ENCODE results near the gene ABAT.
"Not testable (repeated sequence)": the region's sequence is repeated elsewhere in the genome, so short reads cannot be mapped to it uniquely, and the experiment has no call there.

The ABAT gene

GRCh38 chr16:8785408-8785807, 111.0 kb downstream of the ABAT start:
- DNase-seq (ENCODE audit: low spot score): no peak

DNA sequence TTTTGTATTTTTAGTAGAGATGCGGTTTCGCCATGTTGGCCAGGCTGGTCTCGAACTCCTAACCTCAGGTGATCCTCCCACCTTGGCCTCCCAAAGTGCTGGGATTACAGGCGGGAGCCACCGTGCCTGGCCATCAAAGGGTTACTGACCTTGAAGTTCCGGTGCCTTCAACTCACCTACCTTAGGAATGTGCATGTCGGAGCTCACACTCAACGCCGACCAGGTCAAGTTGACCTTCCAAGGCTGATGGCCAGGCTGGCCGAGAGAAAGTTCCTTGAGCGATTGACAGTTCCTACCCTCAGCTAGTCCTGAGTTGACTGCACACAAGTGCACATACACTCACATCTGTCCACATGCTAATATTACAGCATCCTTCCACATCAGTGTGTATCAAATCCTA, 111.9 kb downstream of the ABAT start:
- not testable (repeated sequence) for DNase-seq (ENCODE audit: low spot score)

- DNase-seq (ENCODE audit: low spot score): no peak
Measured at GRCh38 chr16:8788578-8789172, 114.3 kb downstream of the ABAT start.

- no peak for DNase-seq (ENCODE audit: low spot score)
Measured at GRCh38 chr16:8795091-8795490, 120.7 kb downstream of the ABAT start.

GRCh38 chr16:8795818-8796217, 121.4 kb downstream of the ABAT start:
- no peak for DNase-seq (ENCODE audit: low spot score)

DNA sequence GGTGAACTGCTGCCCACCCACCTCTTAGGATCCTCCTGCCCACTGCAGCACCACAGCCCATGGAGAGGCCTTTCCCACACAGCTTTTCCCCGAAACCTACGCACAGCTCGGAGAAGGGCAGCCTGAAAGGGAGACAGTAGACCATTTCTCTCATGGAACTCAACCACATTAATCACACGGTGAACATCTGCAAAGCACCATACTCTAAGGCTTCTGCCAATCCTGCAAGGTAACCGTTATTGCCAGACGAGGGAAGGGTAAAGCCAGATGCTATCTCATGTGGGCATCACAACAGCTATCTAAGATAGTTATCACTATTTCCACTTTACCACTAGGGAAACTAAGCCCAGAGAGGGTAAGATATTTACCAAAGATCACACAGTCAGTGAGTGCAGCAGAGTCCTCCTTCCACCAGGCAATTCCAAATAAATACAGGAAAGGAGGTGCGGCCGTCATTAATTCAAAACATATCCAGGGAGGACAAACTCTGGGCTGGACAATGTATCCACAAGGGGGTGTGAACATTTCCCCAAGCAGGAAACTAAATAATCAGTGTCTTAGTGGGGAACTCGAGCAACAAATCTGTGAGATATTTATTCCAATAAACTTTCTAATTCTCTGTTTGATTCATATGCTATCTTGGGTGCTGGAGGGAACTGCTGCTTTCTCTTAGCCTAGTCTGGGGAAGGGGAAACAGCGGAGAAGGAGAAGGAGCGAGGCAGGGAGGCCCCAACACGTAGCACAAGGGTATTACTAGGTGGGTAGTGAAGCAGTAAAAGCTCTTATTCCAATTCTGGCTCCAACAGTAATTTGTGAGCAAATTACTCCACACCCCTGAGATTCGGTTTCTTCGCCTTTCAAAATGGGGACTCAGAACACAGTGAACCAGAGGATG, 122.3 kb downstream of the ABAT start:
- DNase-seq (ENCODE audit: low spot score): no peak

GRCh38 chr16:8797364-8798173, 123.2 kb downstream of the ABAT start, which contains the start of the genes PMM2 and TMEM186:
PMM2 (plus strand) TSS chr16:8797839; CDS start chr16:8797883, 44 bp downstream.
TMEM186 (minus strand) TSS chr16:8797639; CDS start chr16:8797614, 25 bp downstream.
- DNase-seq (ENCODE audit: low spot score): peak; percentile 99

DNA sequence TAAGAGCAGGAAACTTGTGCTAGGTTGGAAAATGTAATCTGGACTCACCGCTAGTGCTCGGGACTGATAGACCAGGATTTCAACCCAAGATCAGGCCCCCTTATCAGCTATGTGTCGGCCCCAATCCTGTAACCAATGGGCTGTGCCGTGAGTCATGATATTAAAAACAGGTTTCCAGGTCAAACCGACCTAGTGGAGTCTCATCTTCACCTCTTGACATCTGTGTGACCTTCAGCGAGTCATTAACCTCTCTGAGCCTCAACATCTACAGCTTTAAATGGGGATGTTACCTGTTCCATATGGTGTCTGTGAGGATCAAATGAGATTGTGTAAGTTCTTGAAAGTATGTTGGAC, 123.7 kb downstream of the ABAT start:
- no peak for DNase-seq (ENCODE audit: low spot score)

DNA sequence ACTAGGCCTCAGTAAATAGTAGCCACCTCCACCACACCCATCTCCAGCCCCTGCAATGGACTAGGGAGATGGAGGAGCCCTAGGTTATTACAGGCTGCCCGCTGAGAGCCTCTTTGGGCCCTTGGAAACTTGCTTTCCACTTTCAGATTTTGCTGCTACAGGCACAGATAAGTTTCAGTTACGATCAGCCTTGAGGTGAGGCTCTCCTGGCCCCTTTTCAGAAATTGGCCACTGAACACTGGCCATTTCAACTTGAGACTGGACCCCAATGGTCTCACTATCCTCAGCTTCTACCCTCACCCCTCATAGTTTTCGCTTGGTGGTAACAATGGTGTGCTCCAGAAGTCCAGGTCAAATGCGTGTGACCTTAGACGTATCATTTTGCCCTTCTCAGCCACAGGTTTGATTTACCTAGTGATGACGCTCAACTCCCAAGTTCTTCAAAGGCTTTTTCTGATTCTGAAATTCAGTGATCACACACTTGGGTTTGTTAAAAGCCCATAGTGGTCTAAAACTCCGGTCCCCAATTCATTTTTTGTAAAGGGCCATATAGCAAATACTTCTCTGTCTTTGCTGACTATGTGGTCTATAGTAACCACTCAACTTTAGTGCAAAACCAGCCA, 124.2 kb downstream of the ABAT start:
- DNase-seq (ENCODE audit: low spot score): no peak

DNA sequence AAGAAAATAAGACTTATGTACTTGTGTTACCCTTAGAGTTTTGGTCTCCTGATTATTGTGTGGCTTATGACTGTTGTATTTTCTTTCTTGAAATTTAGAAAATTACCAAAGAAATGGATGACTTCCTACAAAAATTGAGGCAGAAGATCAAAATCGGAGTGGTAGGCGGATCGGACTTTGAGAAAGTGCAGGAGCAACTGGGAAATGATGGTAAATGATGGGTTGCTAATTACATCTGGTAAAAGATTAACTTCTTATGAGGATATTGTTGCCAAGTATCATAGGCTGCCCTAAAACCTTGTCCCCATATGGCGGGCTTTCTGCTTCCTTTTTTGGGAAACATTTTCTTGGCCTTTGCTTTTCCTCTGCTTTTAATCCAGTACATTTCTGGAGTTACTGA, 127.3 kb downstream of the ABAT start:
- DNase-seq (ENCODE audit: low spot score): no peak

DNA sequence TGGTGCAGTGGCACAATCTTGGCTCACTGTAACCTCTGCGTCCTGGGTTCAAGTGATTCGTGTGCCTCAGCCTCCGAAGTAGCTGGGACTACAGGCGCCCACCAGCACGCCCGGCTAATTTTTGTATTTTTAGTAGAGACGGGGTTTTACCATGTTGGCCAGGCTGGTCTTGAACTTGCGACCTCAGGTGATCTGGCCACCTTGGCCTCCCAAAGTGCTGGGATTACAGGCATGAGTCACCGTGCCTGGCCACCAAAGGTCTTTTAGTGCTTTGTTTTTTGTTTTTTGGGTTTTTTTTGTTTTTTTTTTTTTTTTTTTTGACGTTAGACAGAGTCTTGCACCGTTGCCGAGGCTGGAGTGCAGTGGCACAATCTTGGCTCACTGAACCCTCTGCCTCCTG, 129.3 kb downstream of the ABAT start:
- DNase-seq (ENCODE audit: low spot score): not testable (repeated sequence)

DNA sequence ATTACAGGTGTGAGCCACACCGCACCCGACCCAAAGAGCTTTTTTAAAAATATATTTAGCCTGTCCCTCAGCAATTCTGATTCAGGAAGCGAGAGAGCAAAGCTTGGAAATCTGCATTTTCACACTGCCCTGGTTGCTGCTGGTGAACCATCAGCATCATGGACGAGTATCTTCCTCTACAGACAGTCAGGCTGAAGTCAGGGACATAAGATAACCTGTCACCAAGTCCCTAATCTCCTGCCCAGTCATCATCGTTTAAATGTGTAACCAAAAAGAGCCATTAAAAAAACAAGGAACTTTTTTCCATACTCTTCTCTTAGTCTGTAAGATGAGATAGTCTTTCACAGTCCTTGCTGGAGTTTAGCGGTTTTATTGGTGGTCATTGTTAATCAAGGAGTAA, 129.9 kb downstream of the ABAT start:
- DNase-seq (ENCODE audit: low spot score): no peak

DNA sequence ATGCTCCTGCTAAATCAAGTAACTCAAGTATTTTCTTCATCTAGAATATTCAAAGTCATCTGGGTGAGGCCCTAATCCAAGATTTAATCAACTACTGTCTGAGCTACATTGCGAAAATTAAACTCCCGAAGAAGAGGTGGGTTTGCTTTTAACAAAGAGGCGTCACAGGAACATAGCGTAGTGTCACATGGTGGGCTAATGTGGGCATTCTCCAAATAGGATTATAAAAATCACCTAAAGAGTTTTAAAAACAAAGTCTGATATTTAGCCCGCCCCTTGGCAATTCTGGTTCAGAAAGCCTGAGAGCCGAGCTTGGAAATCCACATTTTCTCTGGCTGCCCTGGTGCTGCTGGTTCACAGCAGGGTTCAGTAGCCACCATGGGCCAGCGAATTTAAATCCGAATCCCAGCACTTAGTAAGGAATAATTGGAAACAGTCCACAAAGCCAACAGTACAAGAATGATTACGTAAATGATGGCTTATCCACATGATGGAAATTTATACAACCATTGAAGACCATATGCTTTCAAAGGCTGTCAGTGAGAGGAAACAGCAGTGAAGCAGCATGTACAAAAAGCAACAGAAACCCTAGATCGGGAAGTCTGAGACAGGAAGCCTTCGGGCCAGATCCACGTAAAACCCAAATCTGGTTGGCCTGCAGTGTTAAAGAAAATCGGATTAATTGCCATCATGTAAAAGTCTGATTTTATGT, 132.0 kb downstream of the ABAT start:
- no peak for DNase-seq (ENCODE audit: low spot score)

DNA sequence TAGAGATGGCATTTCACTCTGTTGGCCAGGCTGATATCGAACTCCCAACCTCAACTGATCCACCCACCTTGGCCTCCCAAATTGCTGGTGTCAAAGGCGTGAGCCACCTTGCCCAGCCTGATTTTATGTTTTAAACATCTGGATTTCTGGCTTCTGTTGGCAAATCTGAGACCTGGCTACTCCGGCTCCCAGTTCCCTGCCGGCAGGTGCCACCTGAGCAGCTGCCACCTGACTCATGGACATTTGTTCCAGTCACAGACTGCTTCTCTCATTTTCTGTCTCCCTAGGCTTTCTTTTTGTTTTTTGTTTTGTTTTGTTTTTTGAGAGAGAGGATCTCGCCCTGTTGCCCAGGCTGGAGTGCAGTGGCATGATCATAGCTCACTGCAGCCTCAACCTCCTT, 132.8 kb downstream of the ABAT start:
- no peak for DNase-seq (ENCODE audit: low spot score)

- DNase-seq (ENCODE audit: low spot score): no peak
Measured at GRCh38 chr16:8808009-8808408, 133.6 kb downstream of the ABAT start.

- no peak for DNase-seq (ENCODE audit: low spot score)
Measured at GRCh38 chr16:8808613-8809353, 134.4 kb downstream of the ABAT start.

- DNase-seq (ENCODE audit: low spot score): no peak
Measured at GRCh38 chr16:8812162-8812843, 137.9 kb downstream of the ABAT start.

DNA sequence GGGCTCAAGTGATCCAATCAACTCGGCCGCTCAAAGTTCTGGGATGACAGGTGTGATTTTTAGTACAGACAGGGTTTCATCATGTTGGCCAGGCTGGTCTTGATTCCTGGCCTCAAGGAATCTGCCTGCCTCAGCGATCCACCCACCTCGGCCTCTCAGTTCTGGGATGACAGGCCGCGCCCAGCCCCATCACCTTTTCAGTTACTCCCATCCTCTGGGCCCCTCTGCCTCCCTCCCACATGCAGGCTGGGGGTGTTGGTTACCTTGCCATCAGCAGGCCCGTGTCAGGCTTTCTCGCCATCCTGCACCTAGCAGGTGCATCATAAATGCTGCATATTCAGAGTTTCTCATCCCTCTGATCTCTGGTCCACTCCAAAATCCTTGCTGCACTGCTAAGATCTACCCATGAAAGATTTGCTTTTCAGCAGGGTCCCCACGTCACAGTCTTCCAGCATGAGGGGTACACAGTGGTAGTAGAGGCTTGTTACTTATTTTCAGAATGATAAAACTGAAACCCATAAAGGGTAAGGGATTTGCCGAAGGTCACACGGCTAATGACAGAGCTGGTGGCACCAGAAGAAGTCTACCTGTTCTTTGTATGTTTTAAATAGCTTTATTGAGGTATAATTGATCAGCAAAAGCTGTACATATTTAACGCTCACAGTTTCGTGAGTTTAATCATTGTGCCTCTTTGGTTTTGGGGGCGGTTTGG, 139.8 kb downstream of the ABAT start:
- no peak for DNase-seq (ENCODE audit: low spot score)

DNA sequence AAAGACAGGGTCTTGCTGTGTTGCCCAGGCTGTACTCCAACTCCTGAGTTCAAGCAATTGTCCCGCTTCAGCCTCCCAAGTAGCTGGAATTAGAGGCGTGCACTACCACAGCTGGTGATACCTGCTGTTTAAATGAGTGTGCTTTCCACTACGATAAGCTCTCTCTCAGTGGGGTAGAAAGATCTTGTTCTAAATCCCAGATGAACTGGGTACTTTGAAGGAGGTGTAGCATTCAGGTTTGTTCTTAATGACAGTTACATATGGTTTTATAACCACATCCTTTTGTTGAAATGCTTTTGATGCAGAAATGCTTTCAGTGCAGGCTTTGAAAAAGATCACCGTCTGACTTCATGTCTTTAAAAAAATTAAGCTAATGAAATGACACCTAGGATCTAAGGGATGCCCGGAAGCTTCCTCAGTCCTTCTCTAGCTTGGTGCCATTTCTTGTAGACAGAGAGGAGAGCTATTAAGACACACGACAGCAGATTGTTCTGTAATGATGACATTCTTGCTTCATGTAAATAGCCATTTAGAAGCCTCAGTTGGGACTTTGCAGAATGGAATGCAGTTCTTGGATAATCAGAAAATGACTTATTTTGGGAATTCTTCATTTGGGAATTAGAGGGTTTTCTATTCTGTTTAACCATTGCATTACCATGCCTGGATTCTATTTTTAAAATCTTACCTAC, 142.7 kb downstream of the ABAT start:
- no peak for DNase-seq (ENCODE audit: low spot score)

Data from iPS-NIHi11 (cell line).